K562 (cell line): ENCODE results near the gene SCAMP3. TPM values are rescaled to one million over a fixed set of nuclear protein-coding genes. Genes with fewer than 3 reads are reported as not detected.

Experiments used
- DIDO1 ChIP-seq: fragments of 450-650 bp; IDR thresholded peaks from 2 replicates; pipeline ENCODE4 v1.6.1; 2016; ENCODE audit warnings: low read depth, missing biosample characterization, missing genetic modification characterization
- EZH2 ChIP-seq: IDR thresholded peaks from 2 replicates; pipeline ENCODE4 v1.6.1; 2012; ENCODE audit warnings: low read depth, mild to moderate bottlenecking, inconsistent platforms, low read length, borderline replicate concordance
- FOXK1 ChIP-seq: sonication (generic); formaldehyde crosslinking; IDR thresholded peaks from 2 replicates; pipeline ENCODE4 v1.8.0; 2022; ENCODE audit warnings: missing genetic modification reagents, mild to moderate bottlenecking, borderline replicate concordance
- HIVEP1 ChIP-seq: fragments of 250-450 bp; sonication (Bioruptor Pico); IDR thresholded peaks from 2 replicates; pipeline ENCODE4 v1.4.0; 2020; ENCODE audit warnings: mild to moderate bottlenecking
- NONO ChIP-seq, 2 experiments: fragments of 200-400 bp in 1 of 2; fragments of 450-650 bp in 1 of 2; formaldehyde crosslinking in 1 of 2; IDR thresholded peaks; 2 replicates each; pipeline ENCODE4 v1.6.1; 2017; ENCODE audit warnings: low read depth in 2 of 2, mild to moderate bottlenecking in 2 of 2, moderate library complexity in 2 of 2, low read length in 1 of 2
- PHB ChIP-seq: fragments of 250-450 bp; sonication (Bioruptor Pico); IDR thresholded peaks from 2 replicates; pipeline ENCODE4 v1.5.0; 2021
- POLR2AphosphoS2 ChIP-seq: IDR thresholded peaks from 2 replicates; pipeline ENCODE4 v1.6.1; 2012; ENCODE audit warnings: low read length, improper control_type of control experiment
- SAFB2 ChIP-seq: fragments of 200-400 bp; formaldehyde crosslinking; IDR thresholded peaks from 2 replicates; pipeline ENCODE4 v1.6.1; 2018; ENCODE audit warnings: borderline replicate concordance, low read length, low read depth, moderate library complexity; ENCODE audit not compliant: severe bottlenecking
- SRSF9 ChIP-seq: fragments of 200-400 bp; formaldehyde crosslinking; IDR thresholded peaks from 2 replicates; pipeline ENCODE4 v1.6.1; 2017; ENCODE audit warnings: low read depth, low read length, borderline replicate concordance
- ZBTB17 ChIP-seq: fragments of 450-650 bp; formaldehyde crosslinking; IDR thresholded peaks from 2 replicates; pipeline ENCODE4 v1.4.0; 2020; ENCODE audit warnings: mild to moderate bottlenecking
- ZFP36 ChIP-seq: fragments of 150-350 bp; IDR thresholded peaks from 2 replicates; pipeline ENCODE4 v1.6.1; 2018; ENCODE audit warnings: low read length, low read depth; ENCODE audit not compliant: partially characterized antibody
- ZNF253 ChIP-seq: fragments of 250-450 bp; sonication (Bioruptor Pico); conservative IDR thresholded peaks from 2 replicates; pipeline ENCODE4 v1.6.1; 2021; ENCODE audit warnings: mild to moderate bottlenecking
- ZNF583 ChIP-seq: fragments of 250-450 bp; sonication (Bioruptor Pico); IDR thresholded peaks from 2 replicates; pipeline ENCODE4 v1.4.0; 2020
- ZNF668 ChIP-seq: fragments of 250-450 bp; sonication (Bioruptor Pico); IDR thresholded peaks from 2 replicates; pipeline ENCODE4 v1.8.0; 2022; ENCODE audit warnings: mild to moderate bottlenecking, inconsistent platforms
- polyA plus RNA-seq, 8 experiments: library from polyadenylated mRNA; depleted of rRNA in 4 of 8; stranded (reverse) in 5 of 8; unstranded in 3 of 8; fragments of >200 nt; fragmentation: Nextera tagmentation in 2 of 8; fragmentation: Illumina TruSeq in 1 of 8; extraction: Ambion mirVana in 2 of 8; extraction: Trizol in 1 of 8; gene quantifications; 2 replicates each; pipeline versions ENCODE4 v1.2.1 to v1.2.3, GENCODE V29; 2011 to 2014; ENCODE audit warnings: inconsistent platforms in 1 of 8, missing spikeins in 1 of 8
- total RNA-seq, 7 experiments: library from RNA; depleted of rRNA in 6 of 7; stranded (reverse); fragments of >200 nt in 6 of 7; fragmentation: Illumina TruSeq in 2 of 7; extraction: Trizol in 2 of 7; gene quantifications; 2 replicates each; pipeline versions ENCODE4 v1.2.1 to v1.2.3, GENCODE V29; 2011 to 2021; ENCODE audit warnings: low replicate concordance in 1 of 7
- TF ChIP-seq, protein P1 (sequence below): fragments of 250-450 bp; sonication (Bioruptor Pico); IDR thresholded peaks from 2 replicates; pipeline ENCODE4 v1.8.0; 2021; ENCODE audit warnings: mild to moderate bottlenecking, moderate library complexity
- TF ChIP-seq, protein P2 (sequence below): sonication (generic); formaldehyde crosslinking; IDR thresholded peaks from 2 replicates; pipeline ENCODE4 v1.9.0; 2022; ENCODE audit warnings: mild to moderate bottlenecking, missing genetic modification reagents
- TF ChIP-seq, protein P3 (sequence below): fragments of 450-650 bp; formaldehyde crosslinking; IDR thresholded peaks from 2 replicates; pipeline ENCODE4 v1.4.0; 2022; ENCODE audit warnings: mild to moderate bottlenecking, moderate library complexity
- TF ChIP-seq, protein P4 (sequence below): sonication (generic); formaldehyde crosslinking; IDR thresholded peaks from 2 replicates; pipeline ENCODE4 v1.5.0; 2020; ENCODE audit warnings: missing genetic modification reagents
- TF ChIP-seq, protein P5 (sequence below), 2 experiments: fragments of 250-450 bp in 1 of 2; fragments of 450-650 bp in 1 of 2; sonication (Bioruptor Pico) in 1 of 2; IDR thresholded peaks; 2 replicates each; pipeline versions ENCODE4 v1.6.1 to v1.8.0; 2016 to 2021; ENCODE audit warnings: mild to moderate bottlenecking in 2 of 2, moderate library complexity in 2 of 2, missing compliant biosample characterization in 1 of 2, missing genetic modification characterization in 1 of 2
- TF ChIP-seq, protein P6 (sequence below): fragments of 450-650 bp; IDR thresholded peaks from 2 replicates; pipeline ENCODE4 v1.6.1; 2017; ENCODE audit warnings: antibody characterized with exemption
- TF ChIP-seq, protein P7 (sequence below): sonication (generic); formaldehyde crosslinking; IDR thresholded peaks from 2 replicates; pipeline ENCODE4 v1.8.0; 2023; ENCODE audit warnings: mild to moderate bottlenecking, missing genetic modification reagents

Gene SCAMP3
- total and polyA plus RNA-seq, 9 of the 15 experiments (the other 6 are each of a cell fraction or from before 2014, with no cell fraction given): 14.2 to 131 (median 86.1) TPM

DNA sequence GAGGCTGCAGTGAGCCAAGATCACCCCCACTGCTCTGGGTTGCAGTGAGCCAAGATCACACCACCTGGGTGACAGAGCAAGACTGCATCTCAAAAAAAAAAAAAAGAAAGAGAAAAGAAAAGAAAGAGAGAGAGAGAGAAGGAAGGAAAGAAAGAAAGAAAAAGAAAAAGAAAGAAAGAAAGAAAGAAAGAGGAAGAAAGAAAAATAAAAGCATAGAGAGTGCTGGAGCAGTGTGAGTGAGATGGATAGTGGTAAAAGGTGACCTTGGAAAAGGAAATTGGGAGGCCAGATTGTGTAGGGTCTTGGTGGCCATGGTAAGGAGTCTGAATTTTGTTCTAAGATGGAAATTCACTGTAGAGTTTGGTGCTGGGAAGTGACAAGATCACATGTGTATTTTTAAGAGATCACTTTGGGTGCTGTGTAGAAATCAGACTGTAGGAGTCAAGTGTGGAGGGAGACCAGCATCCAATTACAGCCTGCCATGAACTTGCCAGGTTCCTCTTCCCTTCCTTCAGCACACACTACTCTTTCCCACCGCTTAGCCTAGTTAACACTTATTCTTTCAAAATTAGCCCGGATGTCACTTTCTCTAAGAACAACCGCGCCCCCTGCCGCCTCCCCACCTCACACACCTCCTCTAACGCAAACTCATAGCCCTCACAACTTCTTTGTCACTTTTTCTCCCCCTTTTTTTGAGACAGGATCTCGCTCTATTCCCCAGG lies 35.8 kb downstream of the SCAMP3 start (continued):
- TF ChIP-seq POLR2AphosphoS2 (no peak), ZNF668 (no peak), HIVEP1 (CRISPR knock-in tag) (no peak), EZH2 (no peak), ZFP36 (peak; percentile 43), DIDO1 (no peak), SAFB2 (no peak), FOXK1 (CRISPR knock-in tag) (no peak), ZBTB17 (CRISPR knock-in tag) (no peak), ZNF583 (CRISPR knock-in tag) (no peak), NONO (IDR thresholded peaks at IDR 0.05; ENCODE audit: low read depth in 2 of 2, low read length in 1 of 2) (no peak), PHB (no peak), SRSF9 (no peak), ZNF253 (CRISPR knock-in tag) (no peak)
- TF ChIP-seq, protein P1, sequence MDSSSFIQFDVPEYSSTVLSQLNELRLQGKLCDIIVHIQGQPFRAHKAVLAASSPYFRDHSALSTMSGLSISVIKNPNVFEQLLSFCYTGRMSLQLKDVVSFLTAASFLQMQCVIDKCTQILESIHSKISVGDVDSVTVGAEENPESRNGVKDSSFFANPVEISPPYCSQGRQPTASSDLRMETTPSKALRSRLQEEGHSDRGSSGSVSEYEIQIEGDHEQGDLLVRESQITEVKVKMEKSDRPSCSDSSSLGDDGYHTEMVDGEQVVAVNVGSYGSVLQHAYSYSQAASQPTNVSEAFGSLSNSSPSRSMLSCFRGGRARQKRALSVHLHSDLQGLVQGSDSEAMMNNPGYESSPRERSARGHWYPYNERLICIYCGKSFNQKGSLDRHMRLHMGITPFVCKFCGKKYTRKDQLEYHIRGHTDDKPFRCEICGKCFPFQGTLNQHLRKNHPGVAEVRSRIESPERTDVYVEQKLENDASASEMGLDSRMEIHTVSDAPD (CRISPR knock-in tag): no peak
- TF ChIP-seq, protein P2, sequence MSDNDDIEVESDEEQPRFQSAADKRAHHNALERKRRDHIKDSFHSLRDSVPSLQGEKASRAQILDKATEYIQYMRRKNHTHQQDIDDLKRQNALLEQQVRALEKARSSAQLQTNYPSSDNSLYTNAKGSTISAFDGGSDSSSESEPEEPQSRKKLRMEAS: no peak
- TF ChIP-seq, protein P3, sequence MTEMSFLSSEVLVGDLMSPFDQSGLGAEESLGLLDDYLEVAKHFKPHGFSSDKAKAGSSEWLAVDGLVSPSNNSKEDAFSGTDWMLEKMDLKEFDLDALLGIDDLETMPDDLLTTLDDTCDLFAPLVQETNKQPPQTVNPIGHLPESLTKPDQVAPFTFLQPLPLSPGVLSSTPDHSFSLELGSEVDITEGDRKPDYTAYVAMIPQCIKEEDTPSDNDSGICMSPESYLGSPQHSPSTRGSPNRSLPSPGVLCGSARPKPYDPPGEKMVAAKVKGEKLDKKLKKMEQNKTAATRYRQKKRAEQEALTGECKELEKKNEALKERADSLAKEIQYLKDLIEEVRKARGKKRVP (CRISPR knock-in tag): no peak
- TF ChIP-seq, protein P4, sequence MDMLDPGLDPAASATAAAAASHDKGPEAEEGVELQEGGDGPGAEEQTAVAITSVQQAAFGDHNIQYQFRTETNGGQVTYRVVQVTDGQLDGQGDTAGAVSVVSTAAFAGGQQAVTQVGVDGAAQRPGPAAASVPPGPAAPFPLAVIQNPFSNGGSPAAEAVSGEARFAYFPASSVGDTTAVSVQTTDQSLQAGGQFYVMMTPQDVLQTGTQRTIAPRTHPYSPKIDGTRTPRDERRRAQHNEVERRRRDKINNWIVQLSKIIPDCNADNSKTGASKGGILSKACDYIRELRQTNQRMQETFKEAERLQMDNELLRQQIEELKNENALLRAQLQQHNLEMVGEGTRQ (CRISPR knock-in tag): no peak
- TF ChIP-seq, protein P5, sequence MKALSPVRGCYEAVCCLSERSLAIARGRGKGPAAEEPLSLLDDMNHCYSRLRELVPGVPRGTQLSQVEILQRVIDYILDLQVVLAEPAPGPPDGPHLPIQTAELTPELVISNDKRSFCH (CRISPR knock-in tag; IDR thresholded peaks at IDR 0.05): no peak
- TF ChIP-seq, protein P5 (tag; IDR thresholded peaks at IDR 0.05): no peak
- TF ChIP-seq, protein P6, sequence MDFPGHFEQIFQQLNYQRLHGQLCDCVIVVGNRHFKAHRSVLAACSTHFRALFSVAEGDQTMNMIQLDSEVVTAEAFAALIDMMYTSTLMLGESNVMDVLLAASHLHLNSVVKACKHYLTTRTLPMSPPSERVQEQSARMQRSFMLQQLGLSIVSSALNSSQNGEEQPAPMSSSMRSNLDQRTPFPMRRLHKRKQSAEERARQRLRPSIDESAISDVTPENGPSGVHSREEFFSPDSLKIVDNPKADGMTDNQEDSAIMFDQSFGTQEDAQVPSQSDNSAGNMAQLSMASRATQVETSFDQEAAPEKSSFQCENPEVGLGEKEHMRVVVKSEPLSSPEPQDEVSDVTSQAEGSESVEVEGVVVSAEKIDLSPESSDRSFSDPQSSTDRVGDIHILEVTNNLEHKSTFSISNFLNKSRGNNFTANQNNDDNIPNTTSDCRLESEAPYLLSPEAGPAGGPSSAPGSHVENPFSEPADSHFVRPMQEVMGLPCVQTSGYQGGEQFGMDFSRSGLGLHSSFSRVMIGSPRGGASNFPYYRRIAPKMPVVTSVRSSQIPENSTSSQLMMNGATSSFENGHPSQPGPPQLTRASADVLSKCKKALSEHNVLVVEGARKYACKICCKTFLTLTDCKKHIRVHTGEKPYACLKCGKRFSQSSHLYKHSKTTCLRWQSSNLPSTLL: peak; percentile 47; the same call in 1 of the 2 replicates
- TF ChIP-seq, protein P7, sequence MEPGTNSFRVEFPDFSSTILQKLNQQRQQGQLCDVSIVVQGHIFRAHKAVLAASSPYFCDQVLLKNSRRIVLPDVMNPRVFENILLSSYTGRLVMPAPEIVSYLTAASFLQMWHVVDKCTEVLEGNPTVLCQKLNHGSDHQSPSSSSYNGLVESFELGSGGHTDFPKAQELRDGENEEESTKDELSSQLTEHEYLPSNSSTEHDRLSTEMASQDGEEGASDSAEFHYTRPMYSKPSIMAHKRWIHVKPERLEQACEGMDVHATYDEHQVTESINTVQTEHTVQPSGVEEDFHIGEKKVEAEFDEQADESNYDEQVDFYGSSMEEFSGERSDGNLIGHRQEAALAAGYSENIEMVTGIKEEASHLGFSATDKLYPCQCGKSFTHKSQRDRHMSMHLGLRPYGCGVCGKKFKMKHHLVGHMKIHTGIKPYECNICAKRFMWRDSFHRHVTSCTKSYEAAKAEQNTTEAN (CRISPR knock-in tag): no peak
